ENCODE measurements around the gene ZNF8. TPM values are rescaled to one million over a fixed set of nuclear protein-coding genes. Genes with fewer than 3 reads are reported as not detected.

The ZNF8 gene
- total and polyA plus RNA-seq, 2 donors (not counting 1 experiment from before 2014, with no cell fraction given), result 3.4 to 8.0 TPM

- peaks cover 2 to 34% of the 10 kb centered on the region in 2 experiments for H3K36me3 ChIP-seq (replicated peaks in 1 of 2; ENCODE audit: control extremely low read depth in 1 of 2, control insufficient read depth in 1 of 2, extremely low read depth in 1 of 2, insufficient read depth in 2 of 2, low read length in 1 of 2)
- intact Hi-C loops (cut with micrococcal nuclease), result no loop called here
- ATAC-seq (ENCODE audit: low read depth) (no peak), DNase-seq (no peak)
- H3K4me3 Mint-ChIP-seq, result no peak overlapping the region
- no peak overlapping the region for H3K9ac ChIP-seq (ENCODE audit: low read length)
- no peaks in the 10 kb centered on the region for H4K20me1 ChIP-seq (ENCODE audit: control insufficient read depth, insufficient read depth, low read length, poor library complexity, severe bottlenecking)
- H3K27me3 Mint-ChIP-seq, result no peaks in the 10 kb centered on the region
- ChIA-PET POLR2A (no interaction called here), CTCF (no interaction called here)
- WGBS (ENCODE audit: insufficient coverage), result 98% methylated on average over 6 of the region's 11 CpGs
- H3K4me3 ChIP-seq (ENCODE audit: control extremely low read depth in 1 of 5, extremely low read depth in 1 of 5, insufficient read depth in 1 of 5, low read depth in 2 of 5, low read length in 4 of 5), result no peak overlapping the region
- no peak overlapping the region for H2AFZ ChIP-seq (ENCODE audit: insufficient read depth, low read depth, low read length, poor library complexity, severe bottlenecking)
- no peak overlapping the region for H3K27ac Mint-ChIP-seq
- no peak overlapping the region for H3K4me2 ChIP-seq (replicated peaks; ENCODE audit: low read depth, low read length, poor library complexity, severe bottlenecking)
- no peaks in the 10 kb centered on the region for H3K4me1 Mint-ChIP-seq
- H3K9me3 ChIP-seq (ENCODE audit: control extremely low read depth in 1 of 3, control insufficient read depth in 2 of 3, insufficient read depth in 1 of 3, low read length in 2 of 3), result peaks cover 0 to 10% (median 0%) of the 10 kb centered on the region in 3 donors
- H3K79me2 ChIP-seq (ENCODE audit: control insufficient read depth, insufficient read depth, low read length), result peaks cover 4% of the 10 kb centered on the region
- H3K9me3 Mint-ChIP-seq (ENCODE audit: insufficient read depth), result no peaks in the 10 kb centered on the region
- H3K27ac ChIP-seq (ENCODE audit: low read length in 2 of 2), result no peak overlapping the region
- H3K4me1 ChIP-seq (ENCODE audit: control insufficient read depth in 2 of 2, insufficient read depth in 2 of 2, low read length in 2 of 2), result no peaks in the 10 kb centered on the region
- no peak for TF ChIP-seq EZH2 (IDR thresholded peaks at IDR 0.05; ENCODE audit: borderline replicate concordance, insufficient read depth, low read depth, low read length, poor library complexity, severe bottlenecking)
- TF ChIP-seq, protein P1, sequence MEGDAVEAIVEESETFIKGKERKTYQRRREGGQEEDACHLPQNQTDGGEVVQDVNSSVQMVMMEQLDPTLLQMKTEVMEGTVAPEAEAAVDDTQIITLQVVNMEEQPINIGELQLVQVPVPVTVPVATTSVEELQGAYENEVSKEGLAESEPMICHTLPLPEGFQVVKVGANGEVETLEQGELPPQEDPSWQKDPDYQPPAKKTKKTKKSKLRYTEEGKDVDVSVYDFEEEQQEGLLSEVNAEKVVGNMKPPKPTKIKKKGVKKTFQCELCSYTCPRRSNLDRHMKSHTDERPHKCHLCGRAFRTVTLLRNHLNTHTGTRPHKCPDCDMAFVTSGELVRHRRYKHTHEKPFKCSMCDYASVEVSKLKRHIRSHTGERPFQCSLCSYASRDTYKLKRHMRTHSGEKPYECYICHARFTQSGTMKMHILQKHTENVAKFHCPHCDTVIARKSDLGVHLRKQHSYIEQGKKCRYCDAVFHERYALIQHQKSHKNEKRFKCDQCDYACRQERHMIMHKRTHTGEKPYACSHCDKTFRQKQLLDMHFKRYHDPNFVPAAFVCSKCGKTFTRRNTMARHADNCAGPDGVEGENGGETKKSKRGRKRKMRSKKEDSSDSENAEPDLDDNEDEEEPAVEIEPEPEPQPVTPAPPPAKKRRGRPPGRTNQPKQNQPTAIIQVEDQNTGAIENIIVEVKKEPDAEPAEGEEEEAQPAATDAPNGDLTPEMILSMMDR (IDR thresholded peaks at IDR 0.05), result no peak
- no peaks in the 10 kb centered on the region for H3K27me3 ChIP-seq (replicated peaks in 1 of 4; ENCODE audit: control extremely low read depth in 1 of 4, control insufficient read depth in 3 of 4, insufficient read depth in 4 of 4, low read length in 3 of 4)
Observed at GRCh38 chr19:58338336-58338735, 59.6 kb downstream of the ZNF8 start.

DNA sequence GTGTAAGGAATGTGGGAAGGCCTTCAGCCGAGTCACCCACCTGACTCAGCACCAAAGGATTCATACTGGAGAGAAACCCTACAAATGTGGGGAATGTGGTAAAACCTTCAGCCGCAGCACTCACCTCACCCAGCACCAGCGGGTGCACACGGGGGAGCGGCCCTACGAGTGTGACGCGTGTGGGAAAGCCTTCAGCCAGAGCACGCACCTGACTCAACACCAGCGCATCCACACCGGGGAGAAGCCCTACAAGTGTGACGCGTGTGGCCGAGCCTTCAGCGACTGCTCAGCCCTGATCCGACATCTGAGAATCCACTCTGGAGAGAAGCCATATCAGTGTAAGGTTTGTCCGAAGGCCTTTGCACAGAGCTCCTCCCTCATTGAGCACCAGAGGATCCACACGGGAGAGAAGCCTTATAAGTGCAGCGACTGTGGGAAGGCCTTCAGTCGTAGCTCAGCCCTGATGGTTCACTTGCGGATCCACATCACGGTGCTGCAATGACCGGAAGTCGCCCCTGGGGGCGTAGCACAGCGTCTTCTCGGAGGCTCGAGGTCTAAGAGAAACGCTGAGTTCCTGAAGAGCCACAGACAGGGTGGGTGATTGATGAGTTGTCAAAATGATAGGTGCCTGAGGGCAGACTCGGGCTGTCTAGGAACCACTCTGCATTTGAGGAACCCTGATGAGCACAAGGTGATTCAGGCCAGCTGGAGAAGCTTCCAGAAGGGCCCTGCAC, 60.2 kb downstream of the ZNF8 start:
- TF ChIP-seq, protein P1 (IDR thresholded peaks at IDR 0.05), result no peak
- TF ChIP-seq EZH2 (IDR thresholded peaks at IDR 0.05; ENCODE audit: borderline replicate concordance, insufficient read depth, low read depth, low read length, poor library complexity, severe bottlenecking), result no peak
- H3K27me3 Mint-ChIP-seq, result no peaks in the 10 kb centered on the region
- Histone ChIP-seq H3K9ac (ENCODE audit: low read length) (no peak overlapping the region), H3K27ac (ENCODE audit: low read length in 2 of 2) (no peak overlapping the region), H3K9me3 (ENCODE audit: control extremely low read depth in 1 of 3, control insufficient read depth in 2 of 3, insufficient read depth in 1 of 3, low read length in 2 of 3) (peaks cover 0 to 16% (median 0%) of the 10 kb centered on the region in 3 donors), H3K79me2 (ENCODE audit: control insufficient read depth, insufficient read depth, low read length) (peaks cover 4% of the 10 kb centered on the region), H3K27me3 (replicated peaks in 1 of 4; ENCODE audit: control extremely low read depth in 1 of 4, control insufficient read depth in 3 of 4, insufficient read depth in 4 of 4, low read length in 3 of 4) (no peaks in the 10 kb centered on the region), H3K4me1 (ENCODE audit: control insufficient read depth in 2 of 2, insufficient read depth in 2 of 2, low read length in 2 of 2) (no peaks in the 10 kb centered on the region), H3K36me3 (replicated peaks in 1 of 2; ENCODE audit: control extremely low read depth in 1 of 2, control insufficient read depth in 1 of 2, extremely low read depth in 1 of 2, insufficient read depth in 2 of 2, low read length in 1 of 2) (peaks cover 2 to 34% of the 10 kb centered on the region in 2 experiments), H4K20me1 (ENCODE audit: control insufficient read depth, insufficient read depth, low read length, poor library complexity, severe bottlenecking) (no peaks in the 10 kb centered on the region), H3K4me2 (replicated peaks; ENCODE audit: low read depth, low read length, poor library complexity, severe bottlenecking) (no peak overlapping the region), H2AFZ (ENCODE audit: insufficient read depth, low read depth, low read length, poor library complexity, severe bottlenecking) (no peak overlapping the region), H3K4me3 (ENCODE audit: control extremely low read depth in 1 of 5, extremely low read depth in 1 of 5, insufficient read depth in 1 of 5, low read depth in 2 of 5, low read length in 4 of 5) (no peak overlapping the region)
- POLR2A ChIA-PET, result no interaction called here
- CTCF ChIA-PET, result no interaction called here
- H3K9me3 Mint-ChIP-seq (ENCODE audit: insufficient read depth), result no peaks in the 10 kb centered on the region
- 95% methylated on average over 29 of the region's 30 CpGs for WGBS (ENCODE audit: insufficient coverage)
- no peak overlapping the region for H3K4me3 Mint-ChIP-seq
- no peak overlapping the region for H3K27ac Mint-ChIP-seq
- ATAC-seq (ENCODE audit: low read depth), result no peak
- DNase-seq, result no peak
- intact Hi-C loops (cut with micrococcal nuclease), result no loop called here
- H3K4me1 Mint-ChIP-seq, result no peaks in the 10 kb centered on the region
